ENCODE measurements around the gene ZNF234.

- TF ChIP-seq, protein P1, sequence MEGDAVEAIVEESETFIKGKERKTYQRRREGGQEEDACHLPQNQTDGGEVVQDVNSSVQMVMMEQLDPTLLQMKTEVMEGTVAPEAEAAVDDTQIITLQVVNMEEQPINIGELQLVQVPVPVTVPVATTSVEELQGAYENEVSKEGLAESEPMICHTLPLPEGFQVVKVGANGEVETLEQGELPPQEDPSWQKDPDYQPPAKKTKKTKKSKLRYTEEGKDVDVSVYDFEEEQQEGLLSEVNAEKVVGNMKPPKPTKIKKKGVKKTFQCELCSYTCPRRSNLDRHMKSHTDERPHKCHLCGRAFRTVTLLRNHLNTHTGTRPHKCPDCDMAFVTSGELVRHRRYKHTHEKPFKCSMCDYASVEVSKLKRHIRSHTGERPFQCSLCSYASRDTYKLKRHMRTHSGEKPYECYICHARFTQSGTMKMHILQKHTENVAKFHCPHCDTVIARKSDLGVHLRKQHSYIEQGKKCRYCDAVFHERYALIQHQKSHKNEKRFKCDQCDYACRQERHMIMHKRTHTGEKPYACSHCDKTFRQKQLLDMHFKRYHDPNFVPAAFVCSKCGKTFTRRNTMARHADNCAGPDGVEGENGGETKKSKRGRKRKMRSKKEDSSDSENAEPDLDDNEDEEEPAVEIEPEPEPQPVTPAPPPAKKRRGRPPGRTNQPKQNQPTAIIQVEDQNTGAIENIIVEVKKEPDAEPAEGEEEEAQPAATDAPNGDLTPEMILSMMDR (IDR thresholded peaks at IDR 0.05), result no peak
- TF ChIP-seq POLR2A (IDR thresholded peaks at IDR 0.05), result no peak
These were observed 61.1 kb downstream of the ZNF234 start for GRCh38 chr19:44202470-44202869.

All from lower leg skin (tissue), 3 donors.